ENCODE data around the gene HNRNPA2B1. TPM values are rescaled to one million over a fixed set of nuclear protein-coding genes. Genes with fewer than 3 reads are reported as not detected.

HNRNPA2B1 gene
- total and polyA plus RNA-seq, 7 donors = 141 to 885 (median 208) TPM

GRCh38 chr7:26213807-26214515 is 13.4 kb upstream of the HNRNPA2B1 start:
- no peak for DNase-seq
- Histone ChIP-seq H3K4me1 (no peaks in the 10 kb centered on the region), H3K4me3 (no peak overlapping the region), H3K36me3 (peaks cover 0 to 47% (median 18%) of the 10 kb centered on the region in 4 donors), H3K27me3 (no peaks in the 10 kb centered on the region), H3K9me3 (no peaks in the 10 kb centered on the region), H3K27ac (no peak overlapping the region)
- WGBS, 2 donors = 87 to 89% methylated on average over 5 of the region's 5 CpGs
- TF ChIP-seq POLR2A (IDR thresholded peaks at IDR 0.05) = no peak
- no peak for TF ChIP-seq POLR2AphosphoS5 (IDR thresholded peaks at IDR 0.05)
- TF ChIP-seq EP300 (IDR thresholded peaks at IDR 0.05) = no peak
- no peak for TF ChIP-seq CTCF (IDR thresholded peaks at IDR 0.05)
- intact Hi-C loops (cut with DNase I) = no loop called here

- no peaks in the 10 kb centered on the region for H3K9me3 ChIP-seq
- no peaks in the 10 kb centered on the region for H3K27me3 ChIP-seq
- H3K27ac ChIP-seq = no peak overlapping the region
- no peak for TF ChIP-seq POLR2AphosphoS5 (IDR thresholded peaks at IDR 0.05)
- TF ChIP-seq CTCF (IDR thresholded peaks at IDR 0.05) = no peak
- no peak for TF ChIP-seq EP300 (IDR thresholded peaks at IDR 0.05)
- no peak for TF ChIP-seq POLR2A (IDR thresholded peaks at IDR 0.05)
- no peaks in the 10 kb centered on the region for H3K4me1 ChIP-seq
- intact Hi-C loops (cut with DNase I) = no loop called here
- no peak overlapping the region for H3K4me3 ChIP-seq
- peaks cover 0 to 55% (median 23%) of the 10 kb centered on the region in 4 donors for H3K36me3 ChIP-seq
- WGBS, 2 donors = 92 to 95% methylated on average over 2 of the region's 2 CpGs
- DNase-seq = no peak
Measured at GRCh38 chr7:26212921-26213718, 12.6 kb upstream of the HNRNPA2B1 start.

- Histone ChIP-seq H3K27ac (no peak overlapping the region), H3K9me3 (no peaks in the 10 kb centered on the region), H3K4me1 (peaks cover 0 to 27% (median 24%) of the 10 kb centered on the region in 4 donors), H3K27me3 (no peaks in the 10 kb centered on the region), H3K36me3 (peaks cover 0 to 71% (median 30%) of the 10 kb centered on the region in 4 donors), H3K4me3 (no peak overlapping the region)
- no peak for DNase-seq
- TF ChIP-seq CTCF (IDR thresholded peaks at IDR 0.05) = no peak
- no peak for TF ChIP-seq POLR2AphosphoS5 (IDR thresholded peaks at IDR 0.05)
- TF ChIP-seq POLR2A (IDR thresholded peaks at IDR 0.05) = no peak
- no peak for TF ChIP-seq EP300 (IDR thresholded peaks at IDR 0.05)
- 83 to 85% methylated on average over 5 of the region's 5 CpGs for WGBS, 2 donors
- intact Hi-C loops (cut with DNase I) = loop anchor here (10.0 kb wide), 1 partner anchor 1457 kb away; the partner anchor contains the start of gene HIBADH
Measured at GRCh38 chr7:26208040-26208439, 7.5 kb upstream of the HNRNPA2B1 start.

- no peak for DNase-seq
- H3K27ac ChIP-seq = peak overlapping the region; percentile 97 to 99 (median 98)
- H3K9me3 ChIP-seq = no peaks in the 10 kb centered on the region
- 0 to 3% methylated on average over 2 of the region's 2 CpGs for WGBS, 2 donors
- H3K4me1 ChIP-seq = peaks cover 0 to 33% (median 28%) of the 10 kb centered on the region in 4 donors
- intact Hi-C loops (cut with DNase I) = loop anchor here (5.0 to 10.0 kb wide), 4 partner anchors 174 to 1462 kb away; partner anchors contain the start of genes HIBADH and HOXA1
- TF ChIP-seq EP300 (IDR thresholded peaks at IDR 0.05) = no peak
- TF ChIP-seq POLR2AphosphoS5 (IDR thresholded peaks at IDR 0.05) = no peak
- no peak for TF ChIP-seq CTCF (IDR thresholded peaks at IDR 0.05)
- no peak for TF ChIP-seq POLR2A (IDR thresholded peaks at IDR 0.05)
- peak overlapping the region in 2 of 4 donors; percentile 93 to 98 for H3K4me3 ChIP-seq
- H3K36me3 ChIP-seq = peaks cover 0 to 21% (median 6%) of the 10 kb centered on the region in 4 donors
- no peaks in the 10 kb centered on the region for H3K27me3 ChIP-seq
Measured at GRCh38 chr7:26203016-26203415, 2.5 kb upstream of the HNRNPA2B1 start.

Measured in sigmoid colon (tissue), 7 donors.